8988T (cell line): ENCODE data around the gene IFT20.

Source experiments
- DNase-seq: peaks from one replicate; pipeline ENCODE4 v3.0.0; 2011

Gene IFT20, protein sequence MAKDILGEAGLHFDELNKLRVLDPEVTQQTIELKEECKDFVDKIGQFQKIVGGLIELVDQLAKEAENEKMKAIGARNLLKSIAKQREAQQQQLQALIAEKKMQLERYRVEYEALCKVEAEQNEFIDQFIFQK

DNA sequence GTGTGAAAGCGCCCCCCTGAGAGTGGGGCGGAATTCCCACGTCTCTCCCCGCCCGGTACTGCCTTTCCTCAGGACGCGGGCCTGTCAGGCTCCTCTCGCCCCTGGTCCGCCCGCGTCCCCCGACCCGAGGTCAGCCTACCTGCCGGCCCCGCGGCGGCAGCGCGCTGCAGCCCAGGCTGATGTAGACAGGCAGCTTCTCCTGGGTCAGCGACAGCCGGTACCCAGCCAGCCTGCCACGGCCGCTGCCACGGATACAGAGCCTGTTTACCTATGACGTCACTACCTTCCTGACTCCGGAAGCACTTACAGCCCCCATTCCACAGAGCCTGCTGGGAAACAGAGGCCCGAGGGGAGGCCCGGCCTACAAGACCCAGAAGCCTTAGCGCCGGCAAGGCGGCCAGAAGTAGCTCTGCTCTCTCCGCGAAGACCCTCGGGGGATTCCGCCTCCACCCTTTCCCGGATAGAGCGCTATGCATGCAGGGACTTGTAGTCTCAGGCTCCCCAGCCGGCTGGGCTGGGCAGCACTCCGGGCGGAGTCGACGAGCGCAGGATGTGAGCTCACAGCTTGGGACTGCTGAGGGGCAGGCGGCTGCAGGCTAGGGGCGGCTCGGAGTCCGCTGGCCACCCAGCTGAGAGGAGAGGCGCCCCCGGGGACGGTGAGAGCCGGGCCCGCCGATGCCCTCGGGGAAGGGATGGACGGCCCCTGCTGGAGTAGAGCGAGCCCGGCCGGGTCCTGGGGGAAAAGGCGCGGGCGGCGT is at the start of gene IFT20, which contains the start of gene TNFAIP1:
TSS of gene IFT20 (minus strand) at position 272 of the 758 bp plus-strand sequence. CDS start 3,487 bp downstream, outside the sequence.
TSS of gene TNFAIP1 (plus strand) at position 561 of the 758 bp plus-strand sequence. CDS start 3,761 bp downstream, outside the sequence.
- peak; percentile 90 for DNase-seq

DNA sequence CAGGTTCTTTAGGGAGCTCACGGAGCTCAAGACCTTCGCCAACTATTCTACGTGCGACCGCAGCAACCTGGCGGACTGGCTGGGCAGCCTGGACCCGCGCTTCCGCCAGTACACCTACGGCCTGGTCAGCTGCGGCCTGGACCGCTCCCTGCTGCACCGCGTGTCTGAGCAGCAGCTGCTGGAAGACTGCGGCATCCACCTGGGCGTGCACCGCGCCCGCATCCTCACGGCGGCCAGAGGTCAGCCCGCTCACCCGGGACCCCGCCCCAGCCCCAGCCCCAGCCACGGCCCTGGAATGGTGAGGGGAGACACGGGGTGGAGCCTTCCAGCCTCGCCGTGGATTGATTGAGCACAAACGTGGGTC is 49.7 kb upstream of the IFT20 start:
- no peak for DNase-seq

DNA sequence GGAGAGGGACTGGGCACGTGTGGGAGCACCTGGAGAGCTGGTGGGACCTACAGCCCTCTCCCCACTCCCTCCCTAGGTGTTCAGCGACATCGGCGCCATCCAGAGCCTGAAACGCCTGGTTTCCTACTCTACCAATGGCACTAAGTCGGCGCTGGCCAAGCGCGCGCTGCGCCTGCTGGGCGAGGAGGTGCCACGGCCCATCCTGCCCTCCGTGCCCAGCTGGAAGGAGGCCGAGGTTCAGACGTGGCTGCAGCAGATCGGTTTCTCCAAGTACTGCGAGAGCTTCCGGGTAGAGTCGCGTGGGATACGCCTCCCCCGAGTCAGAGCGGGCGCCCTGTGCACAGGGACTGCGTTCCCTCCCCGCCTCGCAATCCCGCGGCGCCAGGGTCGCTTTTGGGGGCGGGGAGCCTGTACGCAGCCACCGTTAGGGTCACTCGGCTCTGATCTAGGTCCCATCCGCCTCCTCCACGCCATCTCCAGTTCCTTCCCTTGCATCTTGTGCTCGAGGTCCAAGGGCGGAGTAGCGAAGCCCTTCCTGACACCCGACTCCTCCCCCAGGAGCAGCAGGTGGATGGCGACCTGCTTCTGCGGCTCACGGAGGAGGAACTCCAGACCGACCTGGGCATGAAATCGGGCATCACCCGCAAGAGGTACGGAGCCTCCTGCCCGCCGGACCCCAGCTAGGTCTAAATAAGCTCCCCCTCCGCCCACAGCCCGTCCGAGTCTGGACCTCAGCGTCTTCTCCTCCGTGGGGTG is 49.2 kb upstream of the IFT20 start:
- DNase-seq: no peak

DNA sequence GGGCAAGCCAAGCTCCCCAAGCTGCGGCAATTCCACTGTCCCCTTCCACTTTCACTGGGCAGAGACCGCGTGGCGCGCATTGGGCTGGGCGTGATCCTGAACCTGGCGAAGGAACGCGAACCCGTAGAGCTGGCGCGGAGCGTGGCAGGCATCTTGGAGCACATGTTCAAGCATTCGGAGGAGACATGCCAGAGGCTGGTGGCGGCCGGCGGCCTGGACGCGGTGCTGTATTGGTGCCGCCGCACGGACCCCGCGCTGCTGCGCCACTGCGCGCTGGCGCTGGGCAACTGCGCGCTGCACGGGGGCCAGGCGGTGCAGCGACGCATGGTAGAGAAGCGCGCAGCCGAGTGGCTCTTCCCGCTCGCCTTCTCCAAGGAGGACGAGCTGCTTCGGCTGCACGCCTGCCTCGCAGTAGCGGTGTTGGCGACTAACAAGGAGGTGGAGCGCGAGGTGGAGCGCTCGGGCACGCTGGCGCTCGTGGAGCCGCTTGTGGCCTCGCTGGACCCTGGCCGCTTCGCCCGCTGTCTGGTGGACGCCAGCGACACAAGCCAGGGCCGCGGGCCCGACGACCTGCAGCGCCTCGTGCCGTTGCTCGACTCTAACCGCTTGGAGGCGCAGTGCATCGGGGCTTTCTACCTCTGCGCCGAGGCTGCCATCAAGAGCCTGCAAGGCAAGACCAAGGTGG is 46.0 kb upstream of the IFT20 start:
- no peak for DNase-seq

DNA sequence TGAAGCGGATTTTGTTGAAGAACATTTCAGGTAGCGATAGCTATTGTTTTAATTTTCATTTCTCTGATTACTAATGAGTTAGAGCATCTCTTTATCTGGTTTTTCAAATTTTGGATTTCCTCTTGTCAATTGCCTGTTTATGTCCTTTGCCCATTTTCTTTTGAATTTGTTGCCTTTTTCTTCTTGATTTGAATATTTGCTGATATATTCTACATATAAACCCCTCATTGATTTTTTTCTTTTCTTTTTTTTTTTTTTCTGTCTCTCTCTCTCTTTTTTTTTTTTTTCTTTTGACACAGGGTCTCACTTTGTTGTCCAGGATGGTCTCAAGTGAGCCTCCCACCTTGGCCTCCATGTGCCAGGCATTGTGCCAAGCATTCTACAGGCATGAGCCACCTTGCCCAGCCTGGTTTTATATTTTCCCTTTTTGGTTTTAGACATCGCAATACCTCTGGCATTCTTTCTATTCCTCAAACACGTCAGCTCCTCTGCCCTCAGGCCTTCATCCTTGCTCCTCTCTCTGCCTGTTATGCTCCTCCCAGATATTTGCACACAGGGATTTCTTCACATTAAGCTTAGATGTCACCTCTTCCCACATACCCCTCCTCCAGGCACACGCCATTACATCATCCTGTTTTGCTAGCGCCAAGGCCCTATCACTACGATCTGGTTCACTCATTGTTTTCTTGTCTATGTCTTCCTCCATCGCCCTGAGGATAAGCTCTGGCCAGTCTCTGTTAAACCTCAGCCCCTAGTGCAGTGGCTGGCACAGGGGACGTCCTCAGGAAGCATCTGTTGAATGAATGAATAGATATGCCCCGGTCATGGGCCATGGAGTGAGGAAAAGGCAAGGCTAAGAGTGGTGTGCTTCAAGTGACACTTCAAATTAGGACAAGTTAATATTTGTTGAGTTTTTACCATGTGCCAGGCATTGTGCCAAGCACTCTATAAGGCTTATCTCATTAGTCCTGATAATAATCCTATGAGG is 44.8 kb upstream of the IFT20 start:
- DNase-seq: no peak

DNA sequence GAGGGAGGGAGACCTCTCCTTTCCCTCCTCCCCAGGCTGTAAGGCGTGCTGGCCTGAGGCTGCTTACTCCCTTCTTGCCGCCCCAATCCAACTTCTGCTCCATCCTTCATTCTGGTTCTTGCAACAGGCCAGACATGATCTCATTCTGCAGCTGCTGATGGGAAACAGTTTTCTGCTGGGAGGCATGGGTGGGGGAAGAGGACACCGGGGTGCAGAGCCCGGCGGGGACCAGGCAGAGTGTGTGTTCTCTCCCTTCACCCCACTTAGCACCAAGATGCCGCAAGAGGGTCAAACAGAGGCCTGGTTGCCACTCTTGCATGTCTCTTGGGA is 37.6 kb upstream of the IFT20 start:
- no peak for DNase-seq

DNA sequence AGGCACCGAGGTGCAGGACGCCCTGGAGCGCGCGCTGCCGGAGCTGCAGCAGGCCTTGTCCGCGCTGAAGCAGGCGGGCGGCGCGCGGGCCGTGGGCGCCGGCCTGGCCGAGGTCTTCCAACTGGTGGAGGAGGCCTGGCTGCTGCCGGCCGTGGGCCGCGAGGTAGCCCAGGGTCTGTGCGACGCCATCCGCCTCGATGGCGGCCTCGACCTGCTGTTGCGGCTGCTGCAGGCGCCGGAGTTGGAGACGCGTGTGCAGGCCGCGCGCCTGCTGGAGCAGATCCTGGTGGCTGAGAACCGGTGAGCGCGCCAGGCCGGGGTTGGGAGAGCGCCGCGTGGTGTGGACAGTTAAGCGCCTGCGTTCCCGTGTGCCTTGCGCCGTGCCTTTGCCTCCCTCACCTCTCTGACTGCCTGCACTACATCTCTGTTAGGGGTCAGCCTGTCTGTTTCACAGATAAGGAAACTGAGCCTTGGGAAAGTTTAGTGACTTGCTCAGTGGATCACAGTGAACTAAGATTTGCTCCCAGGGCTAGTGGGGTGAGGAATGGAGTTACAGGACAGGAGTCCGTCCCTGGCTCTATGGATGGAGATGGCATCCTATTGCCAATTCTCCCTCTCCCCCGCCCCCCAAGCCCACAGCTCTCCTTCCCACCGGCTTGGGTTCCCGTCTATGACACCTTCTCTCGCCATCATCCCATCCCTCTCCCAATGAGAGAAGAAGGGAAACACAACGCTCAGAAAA is 37.1 kb upstream of the IFT20 start:
- no peak for DNase-seq

DNA sequence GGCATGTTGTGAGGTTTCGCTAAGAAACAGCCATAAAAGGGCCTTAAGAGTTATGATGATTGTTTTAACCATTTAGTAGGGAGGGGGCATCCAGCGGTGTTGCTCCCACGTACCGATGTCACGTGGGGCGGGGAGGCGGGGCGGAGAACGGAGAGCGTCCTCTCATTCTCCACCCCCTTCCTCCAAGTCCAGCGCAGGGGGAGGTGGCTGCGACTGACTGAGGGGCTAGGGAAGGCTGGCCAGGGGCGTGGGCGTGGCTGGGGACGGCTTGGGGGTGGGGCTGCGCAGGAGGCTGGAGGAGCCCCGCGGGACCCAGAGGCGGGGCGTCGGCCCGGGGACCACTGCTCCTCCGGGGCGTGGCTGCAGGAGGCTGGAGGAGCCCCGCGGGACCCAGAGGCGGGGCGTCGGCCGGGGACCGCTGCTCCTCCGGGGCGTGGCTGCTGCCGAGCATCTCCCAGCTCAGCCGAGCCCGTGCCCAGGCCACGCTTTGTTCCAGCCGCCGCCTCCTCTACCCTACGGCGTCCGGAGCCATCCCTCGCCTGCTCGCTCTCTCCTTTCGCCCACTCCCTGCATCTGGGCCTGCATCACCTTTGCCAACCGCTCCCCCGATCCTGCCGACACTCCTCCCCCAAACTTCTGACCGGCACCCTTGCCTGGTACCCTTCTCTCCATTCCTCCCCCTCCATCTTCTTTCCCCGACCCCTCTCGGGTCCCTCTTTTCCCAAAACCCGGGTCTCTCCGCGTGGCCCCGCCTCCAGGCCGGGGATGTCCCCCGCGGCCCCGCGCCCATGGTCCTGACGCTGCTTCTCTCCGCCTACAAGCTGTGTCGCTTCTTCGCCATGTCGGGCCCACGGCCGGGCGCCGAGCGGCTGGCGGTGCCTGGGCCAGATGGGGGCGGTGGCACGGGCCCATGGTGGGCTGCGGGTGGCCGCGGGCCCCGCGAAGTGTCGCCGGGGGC is 36.3 kb upstream of the IFT20 start, which contains the start of gene SARM1:
TSS of gene SARM1 (plus strand) at position 450 of the 958 bp plus-strand sequence. CDS start at position 789, 339 bp downstream.
- DNase-seq: peak; percentile 99

DNA sequence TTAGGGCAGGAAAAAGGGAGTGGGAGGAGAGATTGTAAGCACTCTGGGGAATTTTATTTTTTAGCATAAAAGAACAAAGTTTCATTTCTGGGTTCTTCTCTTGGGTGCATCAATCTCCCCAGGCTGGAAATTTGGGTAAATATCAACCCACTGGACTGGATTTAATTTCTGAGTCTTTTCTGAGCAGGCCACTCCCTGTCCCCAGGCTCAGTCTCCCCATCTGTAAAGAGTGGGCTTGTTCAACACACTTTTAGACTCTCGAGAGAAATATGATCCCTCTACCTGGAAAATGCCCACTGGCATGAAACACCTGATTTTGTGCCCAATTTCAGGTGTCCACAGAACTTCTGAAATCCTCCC is 35.5 kb upstream of the IFT20 start:
- DNase-seq: no peak

DNA sequence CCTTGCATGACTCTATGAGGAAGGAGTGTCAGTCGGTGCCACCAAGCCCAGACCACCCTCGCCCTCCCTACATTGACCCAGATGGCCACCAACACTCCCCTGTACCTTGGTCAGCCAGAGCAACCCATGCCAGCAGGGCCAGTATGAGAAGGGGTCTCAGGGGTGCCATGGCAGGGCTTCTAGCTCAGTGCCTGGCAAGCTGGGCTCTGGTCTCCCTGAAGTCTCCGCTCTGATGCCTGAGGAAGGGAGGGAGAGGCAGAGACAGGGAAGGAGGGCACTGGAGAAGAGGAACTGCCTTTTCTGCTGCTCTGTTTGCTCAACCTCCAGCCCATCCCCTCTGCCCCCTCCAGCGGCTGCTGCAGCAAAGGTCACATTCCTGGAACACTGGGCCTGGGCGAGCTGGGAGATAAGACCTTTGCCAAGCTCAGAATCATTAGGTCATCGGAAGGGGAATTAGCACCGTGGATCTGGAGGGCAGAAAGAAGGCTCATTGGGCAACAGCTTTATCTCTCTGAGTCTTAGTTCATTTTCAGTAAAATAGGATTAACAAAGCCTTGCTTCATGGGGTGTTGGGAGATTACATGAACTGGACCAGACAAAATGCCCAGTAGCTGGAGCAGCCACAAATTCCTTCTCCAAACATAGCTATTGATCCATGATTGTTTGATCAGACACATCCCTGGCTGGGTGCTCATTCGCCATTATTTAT is 34.9 kb upstream of the IFT20 start, which contains the start of gene VTN:
TSS of gene VTN (minus strand) at position 273 of the 709 bp plus-strand sequence. CDS start at position 169, 104 bp downstream.
- DNase-seq: no peak

DNA sequence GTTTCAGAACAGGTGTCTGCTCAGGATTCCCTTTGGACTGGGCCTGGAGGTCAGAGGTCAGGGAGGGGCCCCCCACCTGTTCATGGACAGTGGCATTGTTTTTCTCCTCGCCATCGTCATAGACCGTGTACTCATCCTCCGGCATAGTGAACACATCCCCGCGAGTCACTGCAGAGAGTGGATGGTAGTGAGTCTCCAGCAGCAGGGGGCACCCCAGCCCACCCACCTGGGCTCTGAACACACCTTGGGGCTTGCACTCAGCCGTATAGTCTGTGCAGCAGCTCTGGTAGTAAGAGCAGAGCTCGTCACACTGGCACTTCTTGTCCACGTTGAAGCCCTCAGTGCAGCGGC is 34.4 kb upstream of the IFT20 start:
- DNase-seq: no peak

DNA sequence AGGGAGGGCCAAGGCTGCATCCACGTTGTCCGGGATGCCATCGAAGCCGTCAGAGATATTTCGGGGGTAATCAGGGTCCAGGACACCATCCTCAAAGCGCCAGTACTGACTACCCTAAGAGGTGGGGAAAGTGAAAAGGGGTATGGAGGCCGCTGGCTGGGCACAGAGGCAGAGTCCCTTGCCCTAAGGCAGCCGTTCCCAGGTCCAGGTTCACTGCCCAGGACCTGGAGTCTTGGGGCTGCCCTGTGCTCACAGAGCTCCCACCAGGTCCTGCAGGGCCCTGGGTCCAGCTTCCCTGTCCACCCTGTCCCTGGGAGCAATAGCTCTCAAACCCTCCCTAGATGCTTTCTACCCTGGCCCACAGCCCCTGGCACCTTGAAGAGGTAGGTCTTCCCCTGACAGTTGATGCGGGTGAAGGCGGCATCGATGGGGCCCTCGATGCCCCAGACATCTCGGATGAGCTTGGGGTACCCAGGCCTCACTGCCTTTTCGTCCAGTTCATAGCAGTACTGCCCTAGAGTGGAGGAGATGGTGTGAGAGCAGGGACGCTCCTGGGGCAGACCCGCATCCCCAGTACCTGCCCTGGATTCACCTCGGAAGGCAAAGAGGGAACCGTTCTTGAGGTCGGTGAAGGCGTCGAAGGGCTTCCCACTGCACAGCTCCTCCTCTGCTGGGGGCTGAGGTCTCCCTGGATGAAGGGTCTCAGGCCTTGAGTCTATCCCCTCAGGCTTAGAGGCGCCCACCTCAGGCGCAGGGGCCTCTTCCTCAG is 33.8 kb upstream of the IFT20 start:
- DNase-seq: no peak

DNA sequence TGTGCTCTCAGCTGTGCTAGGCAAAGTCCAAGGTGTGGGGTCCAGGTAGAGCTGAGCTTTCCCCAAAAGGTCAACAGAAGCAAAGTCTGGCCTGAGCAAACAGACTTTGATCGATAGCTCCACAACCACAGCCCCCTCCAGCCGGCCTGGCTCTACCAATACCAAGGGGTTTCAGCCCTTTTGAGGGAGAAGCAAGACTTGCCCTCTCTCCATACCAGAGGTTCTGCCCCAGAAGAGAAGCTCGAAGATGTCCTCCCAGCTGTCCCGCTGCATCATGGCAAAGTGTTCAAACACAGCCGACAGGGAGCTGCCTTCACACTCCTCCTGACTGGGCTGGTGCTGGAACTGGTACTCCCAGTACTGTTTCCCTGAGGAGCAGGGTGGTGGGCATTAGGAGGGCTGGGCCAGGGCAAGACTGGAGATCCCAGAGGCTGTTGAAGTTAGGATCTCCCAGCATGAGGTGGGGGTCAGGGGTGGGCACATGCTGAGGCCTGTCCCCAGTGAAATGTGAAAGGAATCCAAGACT is 33.1 kb upstream of the IFT20 start:
- DNase-seq: no peak

DNA sequence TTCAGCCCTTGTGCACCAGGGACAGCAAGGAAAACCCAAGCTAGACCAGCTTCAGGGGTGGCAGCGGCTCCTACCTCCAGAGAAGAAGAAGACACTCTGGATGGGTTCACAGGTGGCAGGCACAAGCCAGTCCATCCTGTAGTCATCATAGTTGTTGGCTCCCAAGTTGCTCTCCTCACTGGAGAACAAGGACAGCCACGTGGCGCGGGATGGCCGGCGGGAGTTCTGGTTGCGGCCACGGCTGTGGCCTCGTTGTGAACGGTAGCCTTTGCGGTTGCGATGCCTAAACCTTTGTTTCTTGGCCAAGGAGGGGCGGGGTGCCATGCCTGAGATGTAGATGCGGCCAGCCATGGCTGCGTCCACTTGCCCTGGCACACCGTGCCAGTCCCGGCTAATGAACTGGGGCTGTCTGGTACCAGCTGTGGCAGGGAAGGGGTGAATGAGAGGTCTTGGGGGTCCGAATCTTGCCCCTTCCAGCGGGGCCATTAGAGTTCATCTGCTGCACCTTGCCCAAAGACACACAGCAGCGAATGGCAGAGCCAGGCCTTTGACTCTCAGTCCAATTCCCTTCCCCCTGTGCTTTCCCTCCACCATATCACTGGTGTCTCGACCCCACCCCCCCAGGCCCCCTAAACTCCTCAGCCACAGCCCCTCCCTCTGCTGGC is 32.5 kb upstream of the IFT20 start:
- no peak for DNase-seq

DNA sequence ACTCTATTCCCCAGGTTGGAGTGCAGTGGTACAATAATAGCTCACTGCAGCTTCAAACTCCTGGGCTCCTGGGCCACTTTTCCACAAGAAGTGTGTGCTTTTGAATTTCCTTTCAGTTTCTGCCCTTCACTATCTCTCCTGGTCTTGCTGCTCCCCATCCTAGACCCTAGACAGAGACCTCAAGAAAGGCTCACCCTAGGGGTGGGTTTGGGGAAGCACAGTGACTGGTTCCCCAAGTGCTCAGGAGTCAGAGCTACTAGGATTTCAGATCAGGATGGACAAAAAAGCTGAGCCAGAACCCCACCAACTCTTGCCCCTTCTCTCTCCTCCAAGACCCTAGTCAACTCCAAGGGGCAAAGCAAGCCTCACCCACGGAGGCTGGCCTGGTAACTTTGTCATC is 31.3 kb upstream of the IFT20 start:
- no peak for DNase-seq

DNA sequence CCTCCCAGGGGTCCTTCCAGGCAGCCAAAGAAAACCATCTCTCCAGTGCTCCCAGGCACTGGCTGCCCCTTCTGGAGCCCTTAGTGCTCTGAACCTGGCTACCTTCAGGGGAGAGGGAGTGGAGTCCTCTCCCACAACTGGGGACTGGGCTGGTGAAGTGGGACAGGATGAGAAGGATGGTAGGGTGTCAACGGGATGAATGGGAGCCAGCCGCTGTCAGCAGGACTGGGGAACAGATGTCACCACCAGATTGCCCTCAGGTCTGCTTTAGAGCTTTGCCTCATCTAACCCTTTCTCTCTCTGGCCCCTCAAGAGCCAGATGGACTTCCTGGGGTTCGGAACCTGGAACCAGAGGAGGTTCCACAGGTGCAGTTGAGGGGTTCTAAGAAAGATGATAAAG is 30.2 kb upstream of the IFT20 start:
- DNase-seq: no peak

DNA sequence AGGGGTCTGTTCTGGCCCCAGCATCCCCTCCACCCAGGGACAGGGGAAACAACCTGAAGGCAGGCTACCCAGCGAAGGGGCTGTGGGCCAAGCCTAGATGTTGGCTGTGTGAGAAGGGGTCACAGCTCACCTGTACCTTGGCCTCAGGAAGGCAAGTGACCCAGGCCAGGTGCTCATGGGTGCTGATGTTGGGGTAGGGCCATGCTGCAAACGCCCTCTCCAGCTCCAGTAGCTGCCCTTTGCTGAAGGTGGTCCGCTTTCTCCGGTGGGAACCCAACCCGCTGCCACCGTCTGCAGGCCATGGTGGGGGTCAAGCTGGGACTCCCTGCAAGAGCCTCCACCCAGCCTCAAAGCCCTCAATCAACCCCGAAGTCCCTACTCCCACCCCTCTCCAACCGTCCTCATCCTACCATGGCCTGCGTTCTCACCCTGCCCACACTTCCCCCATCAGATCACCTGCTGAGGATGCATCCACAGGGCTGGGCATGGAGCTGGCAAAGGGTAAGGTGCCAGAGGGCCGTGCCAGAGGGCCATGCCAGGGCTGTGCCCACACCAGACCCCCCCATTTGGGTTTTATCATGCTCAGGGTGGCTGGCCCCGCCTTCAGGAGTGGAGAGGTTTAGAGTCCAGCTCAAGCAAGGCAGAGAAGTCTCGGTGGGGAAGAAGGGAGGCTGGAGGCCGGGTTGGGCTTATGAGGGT is 29.5 kb upstream of the IFT20 start, which contains the start of gene SEBOX:
TSS of gene SEBOX (minus strand) at position 535 of the 699 bp plus-strand sequence. CDS start at position 487, 48 bp downstream.
- no peak for DNase-seq
